Lower leg skin (tissue), 3 donors: ENCODE results near the gene BAIAP2L2.
"Not testable (repeated sequence)": the region's sequence is repeated elsewhere in the genome, so short reads cannot be mapped to it uniquely, and the experiment has no call there.

Experiments used
- POLR2A ChIP-seq, 2 donors: fragments of 450-650 bp; IDR thresholded peaks; one replicate each; pipeline ENCODE4 v1.6.1; 2016 to 2017; ENCODE audit warnings: antibody characterized with exemption in 2 of 2, mild to moderate bottlenecking in 1 of 2, moderate library complexity in 1 of 2
- TF ChIP-seq, protein P1 (sequence below), 3 donors: fragments of 450-650 bp; IDR thresholded peaks; one replicate each; pipeline ENCODE4 v1.5.1; 2016; ENCODE audit warnings: antibody characterized with exemption in 3 of 3, mild to moderate bottlenecking in 3 of 3, moderate library complexity in 2 of 3

DNA sequence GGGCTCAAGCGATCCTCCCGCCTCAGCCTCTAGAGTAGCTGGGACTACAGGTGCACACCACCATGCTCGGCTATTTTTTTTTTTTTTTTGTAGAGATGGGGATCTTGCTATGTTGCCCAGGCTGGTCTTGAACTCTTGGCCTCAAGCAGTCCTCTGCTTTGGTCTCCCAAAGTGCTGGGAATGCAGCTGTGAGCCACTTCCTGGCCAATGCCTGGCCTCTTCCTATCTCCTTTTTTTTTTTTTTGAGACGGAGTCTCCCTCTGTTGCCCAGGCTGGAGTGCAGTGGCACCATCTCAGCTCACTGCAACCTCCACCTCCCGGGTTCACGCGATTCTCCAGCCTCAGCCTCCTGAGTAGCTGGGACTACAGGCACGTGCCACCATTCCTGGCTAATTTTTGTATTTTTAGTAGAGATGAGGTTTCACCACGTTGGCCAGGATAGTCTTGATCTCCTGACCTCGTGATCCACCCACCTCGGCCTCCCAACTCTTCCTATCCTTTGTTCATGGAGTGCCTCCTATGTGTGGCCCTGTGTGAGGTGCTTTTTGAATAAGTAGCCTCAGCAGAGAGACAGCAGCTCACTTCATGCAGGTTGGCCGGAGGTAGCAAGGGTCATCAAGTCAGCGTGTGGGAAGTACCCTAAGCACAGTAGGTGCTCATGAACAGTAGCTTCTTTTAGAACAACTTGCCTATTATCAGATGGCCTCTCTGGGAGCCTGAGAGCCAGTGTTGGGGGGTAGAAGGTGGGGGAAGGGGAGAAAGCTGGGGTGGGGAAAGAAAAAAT lies 72.9 kb downstream of the BAIAP2L2 start:
- not testable (repeated sequence) for TF ChIP-seq POLR2A (IDR thresholded peaks at IDR 0.05)
- TF ChIP-seq, protein P1, sequence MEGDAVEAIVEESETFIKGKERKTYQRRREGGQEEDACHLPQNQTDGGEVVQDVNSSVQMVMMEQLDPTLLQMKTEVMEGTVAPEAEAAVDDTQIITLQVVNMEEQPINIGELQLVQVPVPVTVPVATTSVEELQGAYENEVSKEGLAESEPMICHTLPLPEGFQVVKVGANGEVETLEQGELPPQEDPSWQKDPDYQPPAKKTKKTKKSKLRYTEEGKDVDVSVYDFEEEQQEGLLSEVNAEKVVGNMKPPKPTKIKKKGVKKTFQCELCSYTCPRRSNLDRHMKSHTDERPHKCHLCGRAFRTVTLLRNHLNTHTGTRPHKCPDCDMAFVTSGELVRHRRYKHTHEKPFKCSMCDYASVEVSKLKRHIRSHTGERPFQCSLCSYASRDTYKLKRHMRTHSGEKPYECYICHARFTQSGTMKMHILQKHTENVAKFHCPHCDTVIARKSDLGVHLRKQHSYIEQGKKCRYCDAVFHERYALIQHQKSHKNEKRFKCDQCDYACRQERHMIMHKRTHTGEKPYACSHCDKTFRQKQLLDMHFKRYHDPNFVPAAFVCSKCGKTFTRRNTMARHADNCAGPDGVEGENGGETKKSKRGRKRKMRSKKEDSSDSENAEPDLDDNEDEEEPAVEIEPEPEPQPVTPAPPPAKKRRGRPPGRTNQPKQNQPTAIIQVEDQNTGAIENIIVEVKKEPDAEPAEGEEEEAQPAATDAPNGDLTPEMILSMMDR (IDR thresholded peaks at IDR 0.05), result not testable (repeated sequence)
